Memory B cell (primary cell): ENCODE data around the gene VPS16.
A peak's percentile ranks its signal among the peaks of the same experiment; 100 is the strongest.

Source experiments
- ATAC-seq: fragments of 150-1000 bp; cut with Tn5 transposase; 2 replicates; pipeline ENCODE4 v1.10.0; 2021; ENCODE audit warnings: low read depth, mild to moderate bottlenecking, moderate library complexity
- DNase-seq, 2 donors: peaks; one replicate each; pipeline ENCODE4 v3.0.0; 2022; ENCODE audit warnings: low spot score in 2 of 2
- H3K27ac Mint-ChIP-seq: one replicate; pipeline ENCODE4 v1.8.0; 2022; ENCODE audit warnings: mild to moderate bottlenecking, moderate library complexity, mixed read lengths
- H3K27me3 Mint-ChIP-seq: one replicate; pipeline ENCODE4 v1.8.0; 2022; ENCODE audit warnings: mixed read lengths
- H3K36me3 Mint-ChIP-seq: one replicate; pipeline ENCODE4 v1.8.0; 2022; ENCODE audit warnings: mild to moderate bottlenecking, mixed read lengths
- H3K4me1 Mint-ChIP-seq: one replicate; pipeline ENCODE4 v1.8.0; 2022; ENCODE audit warnings: mixed read lengths
- H3K4me3 Mint-ChIP-seq: one replicate; pipeline ENCODE4 v1.8.0; 2022; ENCODE audit warnings: mild to moderate bottlenecking, moderate library complexity, mixed read lengths
- H3K9me3 Mint-ChIP-seq: one replicate; pipeline ENCODE4 v1.8.0; 2022; ENCODE audit warnings: mixed read lengths

VPS16 gene

GRCh38 chr20:2836035-2836434, 4.5 kb upstream of the VPS16 start:
- DNase-seq = no peak
- H3K27ac Mint-ChIP-seq = no peak overlapping the region

DNA sequence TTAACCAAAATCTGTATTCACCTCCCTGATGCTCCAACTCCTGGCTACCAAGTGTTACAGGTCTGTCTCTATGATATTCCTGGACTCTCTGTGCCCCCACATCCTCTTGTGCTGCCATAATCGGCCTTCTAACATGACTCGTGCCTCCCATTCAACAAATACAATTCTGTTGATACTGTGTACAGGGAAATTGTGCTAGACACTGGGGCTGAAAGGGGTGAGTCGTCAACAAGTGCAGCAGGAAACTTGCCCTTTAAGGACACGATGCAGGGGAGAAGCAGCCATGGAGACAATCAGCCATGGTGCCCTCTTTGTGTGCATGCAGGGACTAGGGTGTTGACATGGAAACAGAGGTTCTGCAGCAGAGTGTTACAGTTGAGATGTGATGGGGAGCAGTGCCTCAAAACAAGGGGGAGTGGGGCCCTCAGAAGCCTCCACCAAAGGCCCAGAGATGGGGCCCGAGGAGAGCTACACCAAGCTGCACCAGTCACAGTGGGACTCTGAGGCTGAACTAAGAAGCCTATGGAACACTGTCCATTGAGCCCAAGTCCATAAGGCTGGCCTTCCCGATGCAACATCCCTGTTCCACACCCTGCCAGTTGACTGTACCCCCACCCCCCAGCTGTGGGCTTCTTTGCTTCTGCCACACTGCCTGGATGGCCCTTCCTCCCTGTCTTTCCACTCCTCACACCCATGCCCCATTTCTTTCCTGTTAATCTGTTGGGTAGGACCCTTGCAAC, 3.2 kb upstream of the VPS16 start:
- H3K9me3 Mint-ChIP-seq = no peaks in the 10 kb centered on the region
- peaks cover 17% of the 10 kb centered on the region for H3K4me1 Mint-ChIP-seq
- no peak overlapping the region for H3K4me3 Mint-ChIP-seq
- ATAC-seq = no peak
- H3K36me3 Mint-ChIP-seq = peaks cover 2% of the 10 kb centered on the region
- DNase-seq = no peak
- peak overlapping the region; percentile 43 for H3K27ac Mint-ChIP-seq
- H3K27me3 Mint-ChIP-seq = no peaks in the 10 kb centered on the region

More at GRCh38 chr20:2836035-2836434, 4.5 kb upstream of the VPS16 start:
- H3K4me3 Mint-ChIP-seq = no peak overlapping the region
- no peak for ATAC-seq
- H3K4me1 Mint-ChIP-seq = peaks cover 13% of the 10 kb centered on the region
- no peaks in the 10 kb centered on the region for H3K9me3 Mint-ChIP-seq
- peaks cover 2% of the 10 kb centered on the region for H3K36me3 Mint-ChIP-seq
- no peaks in the 10 kb centered on the region for H3K27me3 Mint-ChIP-seq

GRCh38 chr20:2838170-2838797, 2.3 kb upstream of the VPS16 start:
- no peaks in the 10 kb centered on the region for H3K9me3 Mint-ChIP-seq
- peak overlapping the region; percentile 46 for H3K4me3 Mint-ChIP-seq
- H3K4me1 Mint-ChIP-seq = peaks cover 17% of the 10 kb centered on the region
- no peaks in the 10 kb centered on the region for H3K27me3 Mint-ChIP-seq
- peak overlapping the region; percentile 43 for H3K27ac Mint-ChIP-seq
- DNase-seq (no peak), ATAC-seq (no peak)
- peaks cover 2% of the 10 kb centered on the region for H3K36me3 Mint-ChIP-seq

GRCh38 chr20:2838847-2839671, 1.5 kb upstream of the VPS16 start:
- Mint-ChIP-seq H3K4me3 (peak overlapping the region; percentile 82), H3K27ac (peak overlapping the region; percentile 89), H3K27me3 (no peaks in the 10 kb centered on the region), H3K9me3 (no peaks in the 10 kb centered on the region), H3K36me3 (peaks cover 2% of the 10 kb centered on the region), H3K4me1 (peaks cover 17% of the 10 kb centered on the region)
- no peak for DNase-seq
- no peak for ATAC-seq

GRCh38 chr20:2839732-2840137, 810 bp upstream of the VPS16 start:
- Mint-ChIP-seq H3K4me3 (peak overlapping the region; percentile 82), H3K27me3 (no peaks in the 10 kb centered on the region), H3K4me1 (peaks cover 21% of the 10 kb centered on the region), H3K9me3 (no peaks in the 10 kb centered on the region), H3K27ac (peak overlapping the region; percentile 89), H3K36me3 (peaks cover 6% of the 10 kb centered on the region)
- no peak for ATAC-seq
- no peak for DNase-seq

DNA sequence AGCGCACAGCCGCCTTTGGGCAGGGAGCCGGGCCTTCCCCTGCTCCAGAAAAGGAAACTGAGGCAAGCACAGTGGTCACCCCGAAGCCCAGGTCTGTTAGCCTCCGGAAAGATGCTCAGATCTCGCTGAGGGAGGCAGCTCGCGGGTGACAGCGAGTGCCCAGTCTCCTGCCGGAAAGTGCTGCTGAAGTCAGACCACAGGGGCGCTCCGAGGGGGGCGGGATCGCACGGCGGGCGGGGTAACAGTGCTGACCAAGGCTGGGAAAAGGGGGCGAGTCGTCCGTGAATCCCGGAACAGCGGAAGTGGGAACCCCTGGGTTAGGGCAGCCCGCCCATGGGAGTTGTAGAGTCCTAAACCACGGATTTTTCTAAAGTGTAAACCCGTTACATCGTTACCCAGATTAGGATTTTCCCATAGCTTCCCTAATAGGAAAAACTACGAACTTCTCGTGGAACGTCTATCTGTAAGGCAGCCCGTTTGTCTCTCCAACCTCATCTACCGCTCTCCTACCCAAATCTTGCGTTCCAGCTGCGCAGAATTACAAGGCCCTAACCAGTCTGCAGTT, 504 bp downstream of the VPS16 start:
- DNase-seq (no peak), ATAC-seq (peak; percentile 10)
- peaks cover 7% of the 10 kb centered on the region for H3K36me3 Mint-ChIP-seq
- no peaks in the 10 kb centered on the region for H3K9me3 Mint-ChIP-seq
- H3K4me3 Mint-ChIP-seq = peak overlapping the region; percentile 89
- peak overlapping the region; percentile 75 for H3K27ac Mint-ChIP-seq
- H3K27me3 Mint-ChIP-seq = no peaks in the 10 kb centered on the region
- H3K4me1 Mint-ChIP-seq = peaks cover 24% of the 10 kb centered on the region

GRCh38 chr20:2845607-2846006, 5.1 kb downstream of the VPS16 start:
- Mint-ChIP-seq H3K4me3 (no peak overlapping the region), H3K4me1 (peaks cover 15% of the 10 kb centered on the region), H3K27me3 (no peaks in the 10 kb centered on the region), H3K27ac (no peak overlapping the region), H3K36me3 (peaks cover 11% of the 10 kb centered on the region), H3K9me3 (no peaks in the 10 kb centered on the region)
- ATAC-seq = no peak
- no peak for DNase-seq

DNA sequence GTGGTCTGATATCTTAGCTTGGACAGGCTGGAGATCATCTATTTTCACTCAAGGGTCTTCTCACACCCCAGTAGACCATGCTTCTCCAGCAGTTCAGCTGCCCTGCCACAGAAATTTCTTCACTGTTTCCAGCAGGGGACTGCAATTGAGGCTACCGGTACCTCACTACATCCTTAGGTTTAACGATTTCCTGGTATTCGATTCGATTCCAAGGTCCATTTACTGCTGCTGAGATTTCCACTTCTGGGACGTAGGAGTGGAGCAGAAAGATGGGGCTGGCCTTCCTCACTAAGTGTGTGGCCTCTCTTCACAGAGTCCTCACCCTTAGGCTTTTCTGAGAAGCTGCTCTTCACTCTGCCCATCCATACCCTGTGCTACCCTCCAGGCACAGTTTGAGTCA, 6.2 kb downstream of the VPS16 start:
- Mint-ChIP-seq H3K9me3 (no peaks in the 10 kb centered on the region), H3K4me1 (peaks cover 15% of the 10 kb centered on the region), H3K36me3 (peaks cover 12% of the 10 kb centered on the region), H3K27me3 (no peaks in the 10 kb centered on the region), H3K4me3 (no peak overlapping the region), H3K27ac (no peak overlapping the region)
- DNase-seq (no peak), ATAC-seq (no peak)

GRCh38 chr20:2847802-2848201, 7.3 kb downstream of the VPS16 start:
- ATAC-seq (no peak), DNase-seq (no peak)
- peaks cover 21% of the 10 kb centered on the region for H3K4me1 Mint-ChIP-seq
- no peak overlapping the region for H3K4me3 Mint-ChIP-seq
- no peaks in the 10 kb centered on the region for H3K9me3 Mint-ChIP-seq
- no peaks in the 10 kb centered on the region for H3K27me3 Mint-ChIP-seq
- H3K36me3 Mint-ChIP-seq = peaks cover 12% of the 10 kb centered on the region
- no peak overlapping the region for H3K27ac Mint-ChIP-seq

DNA sequence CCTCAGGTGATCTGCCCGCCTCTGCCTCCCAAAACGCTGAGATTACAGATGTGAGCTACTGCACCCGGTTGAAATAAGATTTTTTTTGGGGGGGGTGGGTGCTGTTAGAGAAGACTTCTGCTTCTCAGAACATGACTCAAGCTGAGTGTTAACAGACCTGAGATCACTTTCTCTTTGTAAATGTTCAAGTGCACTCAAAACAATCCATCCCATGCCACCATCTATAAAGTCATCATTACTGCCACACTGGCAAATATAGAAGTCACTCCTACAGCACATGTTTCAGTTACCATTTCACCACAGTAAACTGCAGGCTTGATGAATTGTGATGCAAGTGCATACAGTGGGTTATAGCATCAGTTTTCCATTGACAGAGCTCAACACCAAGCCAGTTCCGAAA, 9.0 kb downstream of the VPS16 start:
- Mint-ChIP-seq H3K4me3 (no peak overlapping the region), H3K27me3 (no peaks in the 10 kb centered on the region), H3K27ac (no peak overlapping the region), H3K36me3 (peaks cover 10% of the 10 kb centered on the region), H3K4me1 (peaks cover 19% of the 10 kb centered on the region), H3K9me3 (no peaks in the 10 kb centered on the region)
- ATAC-seq (no peak), DNase-seq (no peak)

- Mint-ChIP-seq H3K9me3 (no peaks in the 10 kb centered on the region), H3K27ac (no peak overlapping the region), H3K4me3 (no peak overlapping the region), H3K4me1 (peaks cover 14% of the 10 kb centered on the region), H3K36me3 (peaks cover 7% of the 10 kb centered on the region), H3K27me3 (no peaks in the 10 kb centered on the region)
- ATAC-seq = no peak
- DNase-seq = no peak
These were observed 10.5 kb downstream of the VPS16 start for GRCh38 chr20:2851086-2851485.

DNA sequence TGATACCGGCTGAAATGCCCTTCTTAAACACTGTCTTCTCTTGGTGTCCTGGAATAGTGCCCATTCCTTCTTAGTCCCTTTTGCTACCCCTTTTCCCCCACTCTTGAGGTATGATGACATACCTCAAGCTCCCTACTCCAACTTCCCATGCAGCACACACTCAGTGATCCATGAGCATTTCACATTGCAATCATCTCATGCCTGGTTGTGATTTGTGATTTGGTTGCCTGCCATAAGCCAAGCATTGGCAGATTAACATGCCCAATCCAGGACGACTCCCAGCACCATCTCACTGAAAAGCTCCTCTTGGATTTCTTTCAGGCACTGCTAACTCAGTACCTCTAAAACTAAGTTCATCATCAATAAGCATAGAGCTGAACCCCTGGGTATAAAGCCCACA, 18.0 kb downstream of the VPS16 start:
- Mint-ChIP-seq H3K27me3 (no peaks in the 10 kb centered on the region), H3K9me3 (no peaks in the 10 kb centered on the region), H3K27ac (no peak overlapping the region), H3K4me1 (peaks cover 4% of the 10 kb centered on the region), H3K36me3 (peaks cover 11% of the 10 kb centered on the region), H3K4me3 (no peak overlapping the region)
- no peak for DNase-seq
- no peak for ATAC-seq

DNA sequence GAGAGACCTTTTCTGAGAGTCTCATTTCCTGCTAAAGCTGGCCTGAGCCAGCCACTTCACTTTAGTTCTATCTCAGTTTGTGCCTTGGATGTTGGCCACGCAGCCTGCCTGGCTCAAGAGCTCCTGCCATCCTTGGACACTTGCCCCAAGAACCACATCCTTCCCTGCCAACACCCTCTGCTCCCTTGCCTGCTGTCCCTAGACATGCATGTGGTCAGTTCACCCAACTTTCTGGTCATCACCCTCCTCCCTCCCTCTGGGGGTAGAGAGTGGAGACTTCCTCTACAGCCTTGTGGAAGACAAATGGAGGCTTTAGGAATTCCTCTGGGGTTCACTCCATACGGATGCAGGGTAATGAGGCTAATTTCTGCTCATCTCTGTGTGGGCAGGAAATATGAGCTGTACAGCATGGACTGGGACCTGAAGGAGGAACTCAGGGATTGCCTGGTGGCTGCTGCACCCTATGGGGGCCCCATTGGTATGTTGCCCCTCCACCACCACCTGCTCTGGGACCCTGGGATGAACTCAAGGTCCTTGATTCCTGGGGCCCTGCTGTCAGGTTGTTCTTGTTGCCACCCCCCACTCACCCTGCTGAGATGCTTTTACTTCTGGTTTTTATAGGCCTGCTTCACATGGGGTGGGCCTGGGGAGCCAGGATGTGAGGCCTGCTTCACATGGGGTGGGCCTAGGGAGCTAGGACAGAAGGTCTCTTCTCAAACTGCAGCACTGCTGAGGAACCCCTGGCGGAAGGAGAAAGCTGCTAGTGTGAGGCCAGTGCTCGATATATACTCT, 19.0 kb downstream of the VPS16 start:
- Mint-ChIP-seq H3K27ac (no peak overlapping the region), H3K27me3 (no peaks in the 10 kb centered on the region), H3K4me1 (peaks cover 4% of the 10 kb centered on the region), H3K4me3 (no peak overlapping the region), H3K9me3 (no peaks in the 10 kb centered on the region), H3K36me3 (peaks cover 13% of the 10 kb centered on the region)
- no peak for ATAC-seq
- DNase-seq = no peak
